Brain pericyte (primary cell): ENCODE results near the gene EML1.

Experiments
- DNase-seq: peaks from one replicate; pipeline ENCODE4 v3.0.0-alpha.2; 2012; ENCODE audit warnings: low read depth, low spot score

Gene EML1

GRCh38 chr14:99779751-99780150 lies 13.5 kb upstream of the EML1 start:
- no peak for DNase-seq

- DNase-seq: no peak
Measured at GRCh38 chr14:99780690-99781089, 12.5 kb upstream of the EML1 start.

- no peak for DNase-seq
Measured at GRCh38 chr14:99781091-99781490, 12.1 kb upstream of the EML1 start.

- DNase-seq: no peak
Measured at GRCh38 chr14:99781853-99782610, 11.2 kb upstream of the EML1 start.

DNA sequence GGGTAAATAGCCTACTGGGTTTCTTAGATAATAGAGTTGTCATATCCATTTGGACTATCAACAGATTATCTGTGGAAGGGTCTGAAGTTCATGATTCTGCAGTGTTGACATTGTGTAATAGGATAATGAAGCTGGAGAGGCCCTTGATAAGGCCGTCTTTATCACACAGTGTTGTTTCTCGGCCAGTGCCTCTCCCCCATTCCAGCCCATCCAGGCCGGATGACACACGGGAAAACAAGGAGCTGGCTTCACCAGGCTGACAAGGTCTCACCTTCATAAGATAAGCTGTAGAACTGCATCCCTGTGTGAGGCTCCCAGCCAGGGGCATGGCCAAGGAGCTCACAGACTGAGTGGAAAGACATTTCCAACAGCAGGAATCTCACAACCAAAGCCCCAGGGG lies 8.7 kb upstream of the EML1 start:
- no peak for DNase-seq

DNA sequence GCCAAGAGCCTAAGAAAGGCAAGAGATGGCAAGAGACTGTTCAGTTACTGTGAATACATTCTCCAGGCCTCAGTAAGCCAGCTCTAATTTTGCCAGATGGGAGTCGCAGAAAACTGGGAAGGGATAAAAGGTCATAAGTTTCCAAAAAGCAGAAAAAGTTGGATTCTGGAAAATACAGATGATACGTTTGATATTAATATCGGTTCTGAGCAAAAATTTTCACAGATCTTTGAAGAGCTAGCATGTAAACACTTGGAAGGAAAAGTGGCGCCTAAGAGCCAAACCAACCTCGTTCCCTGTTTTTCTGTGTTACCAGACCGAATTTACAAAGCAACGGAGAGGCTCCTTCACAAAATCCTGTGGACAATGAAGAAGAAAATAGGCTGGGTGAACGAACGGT lies 7.8 kb upstream of the EML1 start:
- DNase-seq: no peak

GRCh38 chr14:99786511-99786989 lies 6.7 kb upstream of the EML1 start:
- DNase-seq: no peak

- DNase-seq: no peak
Measured at GRCh38 chr14:99788713-99789112, 4.5 kb upstream of the EML1 start.

DNA sequence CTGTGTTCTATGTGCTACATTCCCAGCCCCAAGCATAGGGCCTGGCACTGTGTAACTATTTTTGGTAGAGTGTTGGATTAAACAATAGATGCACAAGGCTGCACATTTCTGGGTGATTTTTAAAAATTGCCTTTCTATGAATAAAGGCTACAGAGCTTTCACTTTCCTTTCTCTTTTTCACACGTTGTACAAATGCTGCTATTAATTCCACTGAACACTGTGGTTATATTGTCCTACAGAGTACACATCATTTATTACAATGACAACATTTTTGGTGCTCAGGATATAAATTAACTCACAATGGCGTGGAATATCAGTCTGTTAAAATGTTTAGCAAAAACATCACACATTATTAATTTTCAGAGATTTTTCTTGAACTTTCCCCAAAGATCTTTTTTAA lies 3.6 kb upstream of the EML1 start:
- DNase-seq: no peak

- DNase-seq: no peak
Measured at GRCh38 chr14:99790201-99790977, 2.8 kb upstream of the EML1 start.

DNA sequence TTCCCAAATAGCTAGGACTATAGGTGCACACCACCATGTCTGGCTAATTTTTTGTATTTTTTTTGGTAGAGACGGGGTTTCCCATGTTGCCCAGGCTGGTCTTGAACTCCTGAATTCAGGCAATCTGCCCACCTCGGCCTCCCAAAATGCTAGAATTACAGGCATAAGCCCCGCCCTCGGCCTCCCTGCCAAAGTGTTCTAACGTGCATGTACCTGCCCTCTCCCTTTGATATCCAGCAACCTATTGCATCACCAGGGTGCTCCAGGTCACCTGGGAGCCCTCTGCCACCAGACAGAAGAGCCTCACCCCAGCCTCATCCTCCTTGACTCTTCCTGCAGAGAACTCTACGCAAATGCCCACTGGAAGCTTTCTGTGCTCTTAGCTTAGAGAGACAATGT lies 2.2 kb upstream of the EML1 start:
- DNase-seq: no peak

GRCh38 chr14:99791476-99792209 lies 1.6 kb upstream of the EML1 start:
- no peak for DNase-seq

DNA sequence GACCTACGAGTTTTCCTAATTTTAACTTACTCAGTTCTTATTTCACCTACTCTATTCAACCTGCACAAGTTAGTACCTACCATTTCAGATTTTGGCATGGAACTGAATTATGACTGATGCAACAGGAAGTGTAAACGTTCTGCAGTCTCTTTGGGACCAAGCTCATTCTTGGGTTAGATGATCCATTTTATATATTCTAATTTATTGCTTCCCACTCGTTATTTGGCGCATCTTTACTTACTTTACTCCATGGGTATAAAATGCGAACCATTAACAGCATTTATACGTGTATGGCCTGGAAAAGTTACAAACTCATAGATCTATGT lies 1.0 kb upstream of the EML1 start:
- no peak for DNase-seq

DNA sequence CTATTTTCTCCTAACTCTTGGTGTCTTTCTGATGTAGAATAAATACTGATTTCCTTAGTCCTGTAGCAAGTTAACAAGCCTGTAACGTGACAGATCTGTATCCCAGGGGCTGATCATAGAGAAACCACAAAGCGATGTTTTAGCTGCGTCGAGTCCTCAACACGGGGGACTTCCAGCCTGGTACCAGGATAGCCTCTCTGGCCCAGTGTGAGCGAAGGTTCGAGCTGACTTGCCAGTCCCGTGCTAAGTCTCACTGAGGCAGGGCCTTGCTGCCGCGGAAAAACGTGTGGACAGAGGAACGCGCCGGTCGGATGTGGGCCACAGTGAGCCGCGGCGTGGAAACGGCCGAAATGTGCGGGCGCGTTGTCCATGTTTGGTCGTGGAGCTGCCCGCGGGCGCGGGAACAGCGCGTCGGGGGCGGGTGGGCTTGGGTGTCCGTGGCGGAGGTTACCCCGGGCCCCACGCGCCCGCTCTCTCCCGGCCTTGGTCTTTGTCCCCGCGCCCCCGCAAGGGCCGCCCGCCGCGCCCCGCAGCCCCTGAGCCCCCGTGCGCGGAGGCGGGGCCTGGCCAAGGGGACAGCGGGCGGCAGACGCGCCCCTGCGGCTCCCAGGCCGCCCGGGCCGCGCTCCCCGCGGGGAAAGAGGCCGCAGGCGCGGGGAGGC lies 531 bp upstream of the EML1 start:
- DNase-seq: peak; percentile 22

DNA sequence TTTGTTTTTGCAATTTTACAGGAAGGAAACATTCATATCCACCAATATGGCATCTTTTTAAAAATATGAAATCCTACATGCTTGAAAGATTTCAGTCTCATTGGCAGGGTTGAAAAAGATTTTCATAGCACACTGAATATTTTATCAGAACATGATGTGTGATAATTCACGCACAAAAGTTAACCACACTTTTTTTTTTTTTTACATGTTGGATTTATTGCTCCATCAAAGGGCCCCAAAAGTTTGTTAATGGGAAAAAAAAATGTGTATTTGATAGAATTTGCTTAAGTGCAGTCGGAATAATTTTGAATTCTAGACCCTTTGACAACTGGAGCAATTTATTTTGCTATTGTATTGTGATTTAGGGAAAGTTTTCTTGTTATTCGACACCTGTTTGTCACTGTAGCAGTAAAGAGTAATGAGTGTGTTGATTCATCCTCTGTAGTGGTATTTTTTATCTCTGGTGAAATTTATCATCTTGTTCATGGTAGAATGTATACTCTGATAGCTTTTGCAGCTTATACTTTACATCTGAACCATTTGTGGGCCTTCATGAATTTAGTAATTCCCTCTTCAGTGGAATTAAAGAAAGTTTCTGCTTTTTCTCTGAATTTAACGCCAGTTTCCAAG lies 1.1 kb downstream of the EML1 start:
- no peak for DNase-seq

GRCh38 chr14:99795046-99795445 lies 1.8 kb downstream of the EML1 start:
- DNase-seq: no peak

DNA sequence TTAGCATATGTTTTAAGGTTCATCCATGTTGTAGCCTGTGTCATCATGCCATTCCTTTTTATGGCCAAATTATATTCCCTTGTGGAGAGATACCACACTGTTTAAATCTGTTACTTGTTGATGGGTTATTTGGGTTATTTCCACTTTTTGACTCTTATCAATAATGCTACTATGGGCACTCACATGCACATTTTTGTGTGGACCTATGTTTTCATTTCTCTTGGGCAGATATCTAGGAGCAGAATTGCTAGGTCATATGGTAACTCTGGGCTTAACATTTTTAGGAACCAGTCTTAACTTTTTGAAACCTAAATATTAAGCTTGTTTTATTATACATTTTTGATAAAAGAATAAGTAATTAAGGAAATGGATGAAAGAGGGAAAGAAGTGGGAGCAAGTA lies 4.0 kb downstream of the EML1 start:
- no peak for DNase-seq

- DNase-seq: no peak
Measured at GRCh38 chr14:99800781-99801180, 7.6 kb downstream of the EML1 start.

- DNase-seq: no peak
Measured at GRCh38 chr14:99802301-99803105, 9.3 kb downstream of the EML1 start.

GRCh38 chr14:99803106-99803775 lies 10.0 kb downstream of the EML1 start:
- DNase-seq: no peak
